Astrocyte (in vitro differentiated cells and primary cell): ENCODE data around the gene TCEA2.

ENCODE experiments used
- EZH2 ChIP-seq: IDR thresholded peaks from 2 replicates; pipeline ENCODE4 v1.6.1; 2012; ENCODE audit warnings: mild to moderate bottlenecking, low read length, inconsistent platforms; ENCODE audit not compliant: insufficient read depth
- TF ChIP-seq, protein P1 (sequence below): IDR thresholded peaks from 2 replicates; pipeline ENCODE4 v1.5.1; 2011; ENCODE audit warnings: low read depth, mild to moderate bottlenecking, inconsistent platforms, low read length, moderate library complexity; ENCODE audit not compliant: insufficient read depth

- TF ChIP-seq, protein P1, sequence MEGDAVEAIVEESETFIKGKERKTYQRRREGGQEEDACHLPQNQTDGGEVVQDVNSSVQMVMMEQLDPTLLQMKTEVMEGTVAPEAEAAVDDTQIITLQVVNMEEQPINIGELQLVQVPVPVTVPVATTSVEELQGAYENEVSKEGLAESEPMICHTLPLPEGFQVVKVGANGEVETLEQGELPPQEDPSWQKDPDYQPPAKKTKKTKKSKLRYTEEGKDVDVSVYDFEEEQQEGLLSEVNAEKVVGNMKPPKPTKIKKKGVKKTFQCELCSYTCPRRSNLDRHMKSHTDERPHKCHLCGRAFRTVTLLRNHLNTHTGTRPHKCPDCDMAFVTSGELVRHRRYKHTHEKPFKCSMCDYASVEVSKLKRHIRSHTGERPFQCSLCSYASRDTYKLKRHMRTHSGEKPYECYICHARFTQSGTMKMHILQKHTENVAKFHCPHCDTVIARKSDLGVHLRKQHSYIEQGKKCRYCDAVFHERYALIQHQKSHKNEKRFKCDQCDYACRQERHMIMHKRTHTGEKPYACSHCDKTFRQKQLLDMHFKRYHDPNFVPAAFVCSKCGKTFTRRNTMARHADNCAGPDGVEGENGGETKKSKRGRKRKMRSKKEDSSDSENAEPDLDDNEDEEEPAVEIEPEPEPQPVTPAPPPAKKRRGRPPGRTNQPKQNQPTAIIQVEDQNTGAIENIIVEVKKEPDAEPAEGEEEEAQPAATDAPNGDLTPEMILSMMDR: no peak
- peak; percentile 99 for TF ChIP-seq EZH2
These were observed 20.8 kb upstream of the TCEA2 start for GRCh38 chr20:64042054-64042781.
